Testis (tissue), 2 donors: ENCODE measurements around the gene GSN.

Experiments used
- POLR2A ChIP-seq: fragments of 450-650 bp; IDR thresholded peaks from one replicate; pipeline ENCODE4 v1.6.1; 2017; ENCODE audit warnings: antibody characterized with exemption, mild to moderate bottlenecking, moderate library complexity
- TF ChIP-seq, protein P1 (sequence below), 3 experiments: fragments of 450-650 bp in 2 of 3; fragments of 200-600 bp in 1 of 3; sonication (generic) in 1 of 3; IDR thresholded peaks; one replicate each; pipeline ENCODE4 v1.5.1; 2016 to 2019; ENCODE audit warnings: antibody characterized with exemption in 3 of 3, mild to moderate bottlenecking in 2 of 3, moderate library complexity in 1 of 3

DNA sequence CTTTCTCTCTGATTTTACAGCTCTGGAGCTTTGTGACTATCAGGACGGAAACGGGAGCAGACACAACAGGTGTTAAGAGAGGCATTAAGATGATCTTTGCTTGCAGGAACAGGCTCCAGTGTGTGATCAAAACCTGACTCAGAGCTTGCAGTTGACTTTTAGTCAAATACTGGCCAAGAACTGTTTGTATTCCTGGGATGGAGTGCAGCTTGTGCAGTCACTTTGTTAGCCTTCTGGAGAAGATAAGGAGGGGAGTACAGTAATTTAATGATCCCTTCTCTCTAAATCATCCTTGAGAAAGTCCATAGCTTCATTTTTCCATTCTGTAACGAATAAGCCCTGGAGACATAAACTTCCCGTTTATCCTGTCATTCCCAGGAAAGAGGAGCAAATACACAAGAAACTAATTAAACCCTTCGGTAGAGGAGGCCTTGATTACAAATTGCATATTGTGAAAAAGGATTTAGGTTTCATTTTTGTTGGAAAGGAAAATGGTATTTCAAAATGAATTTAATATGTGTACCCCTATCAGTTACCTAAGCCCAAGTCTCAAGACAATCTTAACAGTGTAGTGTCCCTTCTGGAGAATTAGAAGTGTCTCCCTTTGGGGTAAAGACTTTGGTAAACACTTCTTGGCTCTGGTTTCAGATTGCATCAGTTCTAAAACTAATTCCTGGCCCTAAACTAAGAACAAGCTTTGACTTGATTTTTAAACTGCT lies 105.2 kb downstream of the GSN start:
- TF ChIP-seq, protein P1, sequence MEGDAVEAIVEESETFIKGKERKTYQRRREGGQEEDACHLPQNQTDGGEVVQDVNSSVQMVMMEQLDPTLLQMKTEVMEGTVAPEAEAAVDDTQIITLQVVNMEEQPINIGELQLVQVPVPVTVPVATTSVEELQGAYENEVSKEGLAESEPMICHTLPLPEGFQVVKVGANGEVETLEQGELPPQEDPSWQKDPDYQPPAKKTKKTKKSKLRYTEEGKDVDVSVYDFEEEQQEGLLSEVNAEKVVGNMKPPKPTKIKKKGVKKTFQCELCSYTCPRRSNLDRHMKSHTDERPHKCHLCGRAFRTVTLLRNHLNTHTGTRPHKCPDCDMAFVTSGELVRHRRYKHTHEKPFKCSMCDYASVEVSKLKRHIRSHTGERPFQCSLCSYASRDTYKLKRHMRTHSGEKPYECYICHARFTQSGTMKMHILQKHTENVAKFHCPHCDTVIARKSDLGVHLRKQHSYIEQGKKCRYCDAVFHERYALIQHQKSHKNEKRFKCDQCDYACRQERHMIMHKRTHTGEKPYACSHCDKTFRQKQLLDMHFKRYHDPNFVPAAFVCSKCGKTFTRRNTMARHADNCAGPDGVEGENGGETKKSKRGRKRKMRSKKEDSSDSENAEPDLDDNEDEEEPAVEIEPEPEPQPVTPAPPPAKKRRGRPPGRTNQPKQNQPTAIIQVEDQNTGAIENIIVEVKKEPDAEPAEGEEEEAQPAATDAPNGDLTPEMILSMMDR (IDR thresholded peaks at IDR 0.05), result no peak
- no peak for TF ChIP-seq POLR2A
